Stimulated activated CD4-positive, alpha-beta T cell treated with anti-CD3 and anti-CD28 coated beads, TNF-alpha, amount 100 ng/mL, for 48 hours (primary cell): Measurements from ENCODE around the gene FRMD4A.

Source experiments
- DNase-seq, 3 donors: peaks; one replicate each; pipeline ENCODE4 v3.0.0-alpha.2; 2020; ENCODE audit warnings: low read depth in 3 of 3

Gene FRMD4A

DNA sequence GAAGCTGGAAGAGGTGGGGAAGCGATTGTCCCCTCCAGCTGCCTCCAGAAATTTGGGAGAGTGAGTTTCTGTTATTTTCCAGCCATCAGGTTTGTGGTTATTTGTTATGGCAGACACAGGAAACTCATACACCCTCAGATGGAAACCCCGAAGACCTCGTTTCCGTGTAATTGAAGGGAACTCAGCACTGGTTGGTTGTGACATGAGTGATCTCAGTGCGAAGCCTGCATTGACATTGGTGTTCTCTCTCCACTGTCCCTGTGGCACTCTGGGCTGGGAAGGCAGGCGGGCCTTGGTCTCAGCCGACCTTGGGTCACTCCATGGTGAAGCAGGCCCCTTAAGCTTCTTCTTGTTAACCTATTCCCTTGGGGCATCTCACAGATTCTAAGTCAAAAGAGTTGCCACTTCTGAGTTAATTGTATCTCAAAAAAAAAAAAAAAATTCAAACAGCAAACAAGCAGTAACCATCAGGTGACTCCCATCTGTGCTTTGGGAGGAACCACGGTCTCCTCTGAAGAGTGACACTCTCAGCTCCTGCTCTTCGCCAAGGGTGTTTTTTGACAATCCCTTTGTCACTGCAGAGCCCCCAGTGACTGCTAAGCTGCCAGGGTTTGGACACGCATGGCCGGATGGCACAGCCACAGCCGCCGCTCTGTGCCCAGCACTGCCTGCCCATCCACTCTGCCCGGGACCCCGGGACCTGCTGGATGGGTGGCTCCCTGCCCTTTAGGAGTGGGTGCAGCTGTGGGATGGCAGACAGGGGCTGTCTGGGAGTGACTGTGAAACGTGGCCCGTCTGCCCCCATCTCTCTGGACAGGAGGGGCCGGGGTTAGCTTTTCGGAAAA, 510.4 kb downstream of the FRMD4A start:
- no peak for DNase-seq

DNA sequence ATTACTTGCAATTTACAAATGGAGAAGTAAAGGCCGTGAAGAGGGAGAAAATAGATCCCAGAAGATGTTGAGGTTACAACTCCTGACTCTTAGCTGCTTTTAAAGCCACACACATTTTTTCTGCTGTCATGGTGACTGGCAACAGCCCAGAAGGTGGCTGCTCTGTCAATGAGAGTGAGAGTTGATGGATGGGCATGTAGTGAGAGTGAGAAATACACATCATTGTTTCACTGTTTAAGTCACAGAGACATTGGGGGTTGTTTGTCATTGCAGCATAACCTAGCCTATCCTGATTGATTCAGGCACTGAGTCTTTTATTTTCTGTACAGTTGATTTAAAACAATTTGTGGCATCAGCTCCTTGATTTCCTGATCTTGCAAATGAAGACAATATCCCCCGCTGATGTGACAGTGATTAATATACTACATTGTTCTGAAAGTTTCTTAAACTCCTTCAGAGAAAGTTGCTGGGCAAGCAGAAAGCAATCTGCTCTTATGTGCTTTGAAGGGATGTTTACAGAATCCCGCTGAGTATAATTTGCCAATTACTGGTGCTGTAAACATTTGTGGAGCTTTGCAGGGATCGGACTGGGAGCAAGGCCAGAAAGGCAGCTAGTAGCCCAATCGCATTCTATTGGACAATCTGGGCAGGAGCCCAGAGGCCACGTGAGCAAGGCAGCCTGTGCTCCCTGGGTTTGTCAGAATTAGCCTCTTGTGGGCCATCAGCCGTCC, 514.4 kb downstream of the FRMD4A start:
- DNase-seq, result no peak

DNA sequence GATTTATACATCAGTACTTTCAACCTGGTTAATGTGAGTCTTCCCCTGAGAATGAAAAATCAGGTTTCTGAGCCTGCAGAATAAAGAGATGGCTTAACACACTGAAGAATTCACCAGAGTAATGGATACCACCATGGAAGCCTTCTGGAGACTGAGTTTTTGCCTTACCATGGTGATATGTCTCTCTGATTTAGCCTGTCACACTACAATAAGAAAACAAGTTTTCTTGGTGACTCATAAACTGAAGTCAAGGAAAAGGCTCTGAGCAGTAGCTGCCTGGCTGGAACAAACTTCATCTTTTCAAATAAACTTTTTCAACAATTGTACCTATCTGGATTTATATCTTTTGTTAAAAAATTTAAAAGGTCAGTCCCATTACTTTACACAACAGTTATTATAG, 515.0 kb downstream of the FRMD4A start:
- DNase-seq, result no peak

DNA sequence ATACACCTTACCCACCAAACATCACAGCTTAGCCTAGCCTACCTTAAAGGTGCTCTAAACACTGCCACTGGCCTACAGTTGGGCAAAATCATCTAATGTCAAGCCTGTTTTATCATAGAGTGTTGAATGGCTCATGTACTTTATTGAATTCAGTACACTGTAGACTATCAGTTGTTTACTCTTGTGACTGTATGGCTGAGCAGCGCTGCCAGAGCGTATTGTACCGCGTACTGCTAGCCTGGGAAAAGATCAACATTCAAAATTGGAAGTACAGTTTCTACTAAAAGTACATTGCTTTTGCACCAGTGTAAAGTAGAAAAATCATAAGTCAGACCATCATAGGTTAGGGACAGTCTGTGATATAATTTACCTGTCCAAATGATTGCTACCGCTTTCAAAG, 517.2 kb downstream of the FRMD4A start:
- no peak for DNase-seq

DNA sequence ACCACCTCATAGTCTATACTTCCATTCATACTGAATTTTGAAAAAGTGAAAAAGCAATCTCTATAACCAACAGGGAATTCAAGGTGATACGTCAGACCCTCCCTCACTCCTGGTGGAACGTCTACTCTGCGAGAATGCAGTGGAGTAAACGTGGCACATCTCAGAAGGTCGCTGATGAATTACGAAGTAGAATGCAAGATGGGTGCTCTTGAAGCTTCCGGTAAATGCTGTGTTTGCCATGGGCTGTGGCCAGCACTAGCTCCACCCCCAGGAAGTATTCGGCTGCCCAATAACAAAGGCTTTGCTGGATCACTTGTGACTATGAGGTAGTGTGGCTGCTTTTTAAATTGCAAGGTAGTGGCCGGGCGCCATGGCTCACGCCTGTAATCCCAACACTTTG, 517.9 kb downstream of the FRMD4A start:
- DNase-seq, result no peak

DNA sequence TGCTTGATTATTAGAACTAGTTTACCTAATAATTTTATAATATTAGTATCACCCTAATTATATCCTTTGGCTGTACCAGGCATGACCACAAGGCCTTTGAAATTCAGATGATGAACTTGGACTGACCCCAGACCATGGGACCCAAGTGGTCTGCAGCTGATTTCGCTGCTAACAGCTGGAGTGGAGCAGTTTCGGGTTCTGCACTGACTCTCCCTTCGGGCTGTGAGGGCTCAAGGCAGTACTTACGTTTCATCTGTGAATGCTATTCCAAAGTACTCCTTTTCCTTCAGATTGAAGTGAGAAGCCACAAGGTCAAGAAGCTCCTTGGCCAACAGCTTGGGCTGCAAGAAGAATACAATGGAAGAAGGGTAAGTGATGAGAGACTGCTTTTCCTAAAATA, 520.2 kb downstream of the FRMD4A start:
- DNase-seq, result no peak

DNA sequence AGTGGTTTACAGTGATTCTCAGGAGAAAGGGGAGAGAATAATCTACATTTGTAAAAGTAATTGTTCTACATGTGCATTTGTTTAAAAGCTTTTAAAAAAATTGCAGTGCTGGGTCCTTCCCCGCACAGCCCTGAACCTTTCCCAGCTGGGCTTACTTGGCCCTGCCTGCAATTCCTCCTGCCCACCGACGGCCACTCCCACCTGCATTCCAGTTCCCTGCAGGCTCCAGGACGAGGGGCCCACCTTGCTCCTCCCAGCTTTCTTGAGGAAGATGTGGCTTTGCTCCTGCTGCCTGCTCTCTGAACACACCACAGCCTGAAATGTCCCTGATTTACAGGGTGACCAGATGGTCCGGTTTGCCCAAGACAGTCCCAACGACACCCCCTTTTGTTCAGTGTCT, 521.3 kb downstream of the FRMD4A start:
- DNase-seq, result no peak

DNA sequence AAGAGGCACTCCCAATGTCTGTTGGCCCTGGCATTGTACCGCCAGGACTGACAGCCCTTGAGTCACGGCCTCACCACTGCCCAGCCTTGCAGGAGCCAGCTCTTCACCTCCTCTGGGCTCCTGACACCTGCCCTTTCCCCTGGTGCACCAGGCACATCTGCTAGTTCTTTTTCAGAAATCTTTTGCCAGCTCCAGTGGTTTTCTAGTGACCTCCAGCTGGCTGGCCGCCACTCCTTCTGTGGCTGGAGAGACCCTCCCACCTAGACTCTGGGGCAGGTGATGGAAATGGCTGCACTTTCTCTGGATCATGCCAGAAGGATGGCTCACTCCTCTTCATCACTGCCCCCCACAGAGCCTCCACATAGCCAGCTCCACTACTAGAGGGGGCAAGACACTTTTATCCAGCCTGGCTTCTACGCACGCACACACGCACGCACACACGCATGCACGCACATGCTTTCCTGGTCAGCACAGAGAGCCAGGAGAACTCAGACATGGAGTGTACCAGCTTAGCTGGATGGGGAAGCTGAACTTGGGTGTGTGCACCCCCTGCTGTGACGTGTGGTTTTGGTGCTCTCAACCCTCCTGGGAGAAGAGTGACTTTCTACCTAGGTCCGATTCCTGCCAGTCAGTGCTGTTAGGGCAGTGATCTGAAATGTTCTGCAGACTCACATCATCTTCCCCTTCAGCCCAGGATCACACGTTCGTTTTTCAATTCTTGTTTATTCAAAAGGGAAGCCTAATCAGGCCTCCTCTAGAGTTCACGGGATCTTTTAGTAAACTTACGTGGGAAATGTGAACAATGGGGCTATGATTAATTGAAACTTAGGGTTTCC, 522.0 kb downstream of the FRMD4A start:
- no peak for DNase-seq

DNA sequence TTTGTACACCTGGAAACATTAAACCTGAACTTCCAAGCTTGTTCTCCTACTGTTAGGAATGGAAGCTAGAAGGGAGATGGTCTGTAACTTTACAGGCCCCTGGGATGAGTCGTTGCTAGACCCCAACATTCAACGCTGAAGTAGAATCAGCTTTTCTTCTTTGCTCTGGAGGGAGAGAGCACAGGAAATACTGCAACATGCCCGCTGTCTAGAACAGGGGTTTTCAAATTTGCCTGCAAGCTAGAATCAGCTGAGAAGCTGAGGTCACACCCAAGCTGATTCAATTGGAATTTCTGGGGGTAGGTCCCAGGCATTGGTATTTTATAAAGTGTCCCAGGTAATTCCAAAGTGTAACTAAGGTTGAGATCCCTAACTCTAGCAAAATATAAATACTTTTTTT, 524.3 kb downstream of the FRMD4A start:
- no peak for DNase-seq

DNA sequence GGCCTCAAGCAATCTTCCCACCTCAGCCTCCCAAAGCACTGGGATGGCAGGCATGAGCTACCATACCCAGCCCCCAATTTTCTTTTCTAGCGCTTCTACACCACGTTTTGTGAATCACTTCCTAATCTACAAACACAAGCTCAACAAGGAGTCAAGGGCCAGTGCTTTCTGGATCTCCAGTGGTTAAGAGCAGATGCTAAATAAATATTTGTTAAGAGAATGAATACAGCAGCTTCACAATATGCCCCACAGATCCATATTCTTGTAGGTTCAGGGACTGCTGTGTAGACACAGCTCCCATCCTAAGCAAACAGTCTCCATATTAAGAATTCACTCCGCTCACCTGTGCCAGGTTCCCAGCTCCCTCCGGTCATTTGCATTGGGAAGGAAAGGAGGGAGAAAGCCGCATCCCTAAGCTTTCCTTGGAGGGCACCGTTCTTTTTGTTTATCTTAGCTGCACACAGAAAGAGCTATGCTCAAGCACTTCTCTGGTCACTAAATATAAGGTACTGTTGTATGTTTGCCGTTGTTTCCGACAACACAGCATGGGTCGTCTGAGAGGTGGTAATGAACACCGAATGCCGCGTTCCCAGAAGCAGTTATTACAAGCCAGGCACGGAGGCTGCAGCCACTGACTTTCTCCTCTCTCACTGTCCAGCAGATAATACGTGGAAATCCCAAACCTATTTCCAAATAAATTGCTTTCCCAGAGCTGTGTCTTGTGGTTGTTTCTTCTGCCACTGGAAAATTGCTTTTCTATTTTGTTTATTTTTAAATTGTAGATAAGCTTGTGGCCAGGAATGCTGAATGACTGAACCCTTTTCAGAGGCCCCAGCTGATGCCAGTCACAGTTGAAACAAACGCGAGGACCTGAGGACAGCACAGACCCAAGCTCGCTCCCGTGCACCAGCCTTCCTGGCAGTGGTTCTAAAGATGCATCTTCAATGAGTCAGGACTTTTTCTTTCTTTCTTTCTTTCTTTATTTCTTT, 526.9 kb downstream of the FRMD4A start:
- no peak for DNase-seq

DNA sequence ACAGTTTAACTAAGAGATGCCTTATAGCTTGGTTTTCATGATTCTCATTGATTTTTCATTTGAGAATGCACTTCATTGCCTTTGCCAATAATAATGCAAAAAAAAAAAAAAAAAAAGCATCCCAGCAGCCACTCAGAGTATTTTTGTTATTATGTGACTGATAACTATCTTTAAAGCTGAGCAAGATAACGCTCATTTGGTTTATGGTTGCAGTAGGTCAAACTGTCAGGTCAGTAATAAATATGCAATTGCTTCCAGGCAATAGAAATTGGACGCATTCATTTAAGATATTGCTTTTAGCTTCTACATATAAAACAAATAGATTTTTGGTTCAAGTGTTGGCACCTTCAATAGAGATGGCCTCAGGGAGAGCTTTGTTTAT, 528.8 kb downstream of the FRMD4A start:
- no peak for DNase-seq

DNA sequence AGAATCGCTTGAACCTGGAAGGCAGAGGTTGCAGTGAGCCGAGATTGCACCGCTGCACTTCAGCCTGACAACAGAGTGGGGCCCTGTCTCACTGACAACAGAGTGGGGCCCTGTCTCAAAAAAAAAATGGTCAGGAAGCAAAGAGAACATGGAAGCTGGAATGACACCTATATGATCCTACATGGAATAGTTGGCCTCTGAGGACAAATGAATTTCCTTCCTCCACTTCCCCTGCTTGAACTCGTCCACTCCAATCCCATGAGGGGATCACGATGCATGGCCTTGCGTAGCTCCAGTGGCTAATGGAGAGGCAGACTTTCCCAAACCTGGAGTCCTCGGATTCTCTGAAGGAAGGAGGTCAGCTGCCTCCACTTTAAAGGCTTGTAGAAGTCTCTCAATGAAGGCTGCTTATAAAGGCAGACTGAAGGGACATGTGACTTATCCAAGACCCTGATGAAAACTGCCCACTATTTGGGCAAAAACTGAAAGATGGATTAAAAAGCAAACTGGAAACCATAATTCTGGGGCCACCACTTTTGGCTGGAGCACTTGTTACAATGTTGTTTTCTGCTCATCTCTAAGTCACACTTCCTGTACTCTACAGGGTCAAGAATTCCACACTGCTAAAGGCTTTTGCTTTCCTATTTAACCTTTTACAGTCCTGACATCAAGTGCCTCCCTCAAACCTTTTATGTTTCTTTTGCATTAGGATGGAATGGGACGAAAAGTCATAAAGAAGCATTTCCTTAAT, 529.4 kb downstream of the FRMD4A start:
- no peak for DNase-seq

DNA sequence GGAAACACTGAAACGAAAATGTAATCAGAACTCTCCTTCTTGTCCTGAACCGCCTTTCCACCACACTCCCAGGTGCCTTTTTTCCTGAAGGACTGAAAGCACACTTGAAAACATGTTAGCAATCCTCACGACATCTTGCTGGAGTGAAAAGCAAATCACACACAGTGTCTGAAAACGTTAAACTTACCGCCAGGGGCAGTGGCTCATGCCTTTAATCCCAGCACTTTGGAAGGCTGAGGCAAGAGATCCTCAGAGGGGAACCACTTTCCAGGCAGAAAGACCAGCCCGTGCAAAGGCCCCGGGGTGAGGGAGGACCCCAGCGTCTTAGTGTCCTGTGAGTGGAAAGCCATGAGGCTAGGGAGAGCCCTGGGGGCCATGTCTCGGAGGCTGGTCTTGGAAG, 533.6 kb downstream of the FRMD4A start:
- no peak for DNase-seq

DNA sequence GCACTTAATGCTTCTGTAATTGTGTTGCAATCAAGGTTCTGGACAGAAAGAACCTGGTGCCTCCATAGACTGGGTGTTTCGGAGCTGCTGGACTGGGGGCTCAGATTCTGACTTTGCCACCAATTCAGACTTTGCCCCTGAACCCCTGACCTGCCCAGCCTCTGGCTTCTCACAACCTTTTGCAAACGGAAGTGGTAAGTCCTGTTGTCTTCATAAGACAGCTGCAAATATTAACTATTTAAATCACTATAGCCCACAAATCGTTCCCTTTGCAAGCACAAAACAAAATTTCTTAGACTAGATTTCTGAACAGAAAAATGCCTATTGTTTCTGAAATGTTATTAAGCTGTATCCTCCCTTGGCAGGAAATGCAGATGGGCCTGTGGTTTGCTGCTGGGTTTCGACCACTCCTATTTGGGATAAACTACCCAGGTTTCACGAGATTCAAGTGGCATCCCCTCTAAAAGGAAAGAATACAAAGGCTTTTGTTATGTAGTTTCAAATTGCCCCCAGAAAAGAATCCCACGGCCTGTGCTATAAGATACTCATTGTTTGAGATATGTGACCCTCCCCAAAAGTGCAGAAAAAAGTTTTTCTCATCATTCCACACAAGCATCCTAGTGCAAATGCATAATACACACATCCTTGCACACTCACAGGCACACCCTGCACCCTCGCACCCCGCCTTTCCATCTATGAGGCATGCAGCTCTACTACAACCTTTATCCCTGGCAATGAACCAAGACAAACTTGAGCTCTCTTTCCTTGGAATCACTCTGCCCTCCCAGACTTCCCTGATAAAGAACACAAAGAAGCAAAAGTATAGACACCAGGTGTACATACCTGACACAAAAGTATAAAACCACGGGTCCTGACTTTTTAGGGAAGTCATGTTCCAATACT, 534.8 kb downstream of the FRMD4A start:
- no peak for DNase-seq

DNA sequence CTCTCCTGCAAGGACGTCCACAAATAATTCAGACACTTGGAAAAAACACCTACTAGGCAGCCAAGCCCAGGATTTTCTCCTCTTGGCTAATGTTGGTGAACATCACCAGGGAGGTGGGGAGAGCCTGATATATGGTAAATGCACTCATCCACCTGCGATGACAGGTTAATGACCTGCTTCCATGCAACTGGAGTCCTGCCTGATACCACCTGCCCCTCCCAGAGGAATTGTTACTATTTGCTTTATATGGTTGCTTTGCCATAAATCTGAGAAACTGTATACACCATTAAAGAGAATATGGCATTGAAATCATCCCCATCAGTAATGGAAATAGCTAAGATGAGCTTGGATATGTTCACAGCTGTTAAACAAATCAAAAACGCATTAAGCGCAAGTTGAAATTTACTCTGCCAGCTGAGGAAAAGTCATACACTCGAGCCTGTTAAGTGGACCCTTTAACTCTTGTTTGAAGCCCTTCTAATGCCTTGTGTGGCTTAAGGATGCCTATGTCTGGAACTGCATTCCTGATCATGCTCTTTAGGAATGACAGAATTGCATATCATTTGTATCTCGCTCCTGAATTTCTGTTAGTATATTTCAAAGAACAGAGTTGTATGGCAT, 535.6 kb downstream of the FRMD4A start:
- DNase-seq, result no peak

DNA sequence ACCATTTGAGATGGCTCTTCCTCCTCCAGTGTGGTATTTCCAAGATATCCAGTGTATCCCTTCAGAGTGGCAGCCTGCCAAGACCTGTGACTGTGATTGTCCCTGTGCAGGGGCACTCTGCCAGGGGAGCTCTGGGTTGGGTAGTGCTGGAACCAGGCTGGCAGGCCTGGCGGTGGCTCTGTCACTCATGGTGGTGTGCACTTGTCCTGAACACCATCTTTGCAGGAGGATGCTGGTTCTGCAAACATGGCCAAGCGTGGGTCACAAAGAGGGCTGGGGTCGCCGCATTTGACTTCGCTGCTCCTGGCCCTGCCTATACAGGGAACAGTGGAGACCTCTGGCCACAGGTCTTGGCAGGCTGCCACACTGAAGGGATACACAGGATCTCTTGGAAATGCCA, 538.7 kb downstream of the FRMD4A start:
- no peak for DNase-seq

DNA sequence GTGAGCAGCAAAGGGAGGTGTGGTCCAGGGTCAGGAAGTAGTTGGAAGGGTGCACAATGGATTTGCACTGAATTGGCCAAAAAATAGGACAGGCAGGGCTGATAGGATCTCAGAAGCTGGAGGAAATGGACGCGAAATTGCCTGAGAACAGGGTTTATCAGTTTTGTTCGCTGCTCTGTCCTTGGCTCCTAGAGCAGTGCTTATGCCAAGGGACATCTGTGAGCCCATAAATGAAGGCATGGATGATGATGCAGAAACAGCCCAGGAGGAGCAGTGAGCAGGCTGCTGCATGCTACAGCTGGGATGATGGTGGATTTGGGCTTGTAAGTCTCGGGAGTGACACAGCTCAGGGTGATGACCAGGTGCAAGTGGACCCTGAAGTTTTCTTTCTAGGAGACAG, 539.2 kb downstream of the FRMD4A start:
- no peak for DNase-seq

DNA sequence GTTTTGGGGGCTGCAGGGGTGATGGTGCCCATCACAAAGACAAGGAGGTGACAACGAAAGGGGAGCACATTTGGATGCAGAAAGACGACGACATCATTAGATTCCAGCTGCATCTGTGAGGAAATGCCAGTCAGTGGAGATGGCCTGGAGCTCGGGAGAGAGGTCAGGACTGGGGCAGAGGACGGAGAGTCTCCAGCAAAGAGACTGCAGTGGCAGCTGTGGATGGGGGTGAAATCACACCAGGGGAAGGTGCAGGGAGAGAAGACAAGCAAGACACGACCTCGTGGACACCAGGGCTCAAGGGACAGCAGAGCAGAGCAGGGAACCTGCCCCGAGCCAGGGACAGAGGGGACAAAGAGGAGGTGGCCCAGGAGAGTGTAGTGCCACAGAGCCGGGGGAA, 540.5 kb downstream of the FRMD4A start:
- DNase-seq, result no peak

DNA sequence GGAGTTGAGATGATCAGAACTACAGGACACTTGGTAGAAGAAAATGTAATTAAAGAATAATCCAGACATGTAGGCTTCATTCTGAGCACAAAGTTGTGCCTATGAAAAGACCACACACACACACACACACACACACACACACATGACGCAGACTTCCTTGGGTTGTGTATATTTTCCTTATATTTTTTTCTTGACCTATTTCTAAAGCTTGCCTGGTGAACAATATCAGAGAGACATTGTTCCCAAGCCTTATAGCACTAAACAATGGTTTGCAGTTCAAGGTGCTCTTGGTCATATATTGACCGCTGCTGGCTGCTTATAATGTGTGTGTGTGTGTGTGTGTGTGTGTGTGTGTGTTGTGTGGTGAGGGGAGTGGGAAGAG, 541.3 kb downstream of the FRMD4A start:
- no peak for DNase-seq
